Body of pancreas (tissue), 4 donors: ENCODE data around the gene OR7G1.

ENCODE experiments used
- POLR2A ChIP-seq, 3 donors: fragments of 450-650 bp; IDR thresholded peaks; one replicate each; pipeline ENCODE4 v1.6.1; 2016; ENCODE audit warnings: antibody characterized with exemption in 3 of 3, mild to moderate bottlenecking in 2 of 3
- TF ChIP-seq, protein P1 (sequence below), 7 experiments: fragments of 450-650 bp in 4 of 7; fragments of 200-600 bp in 3 of 7; sonication (generic) in 3 of 7; IDR thresholded peaks; one replicate each; pipeline ENCODE4 v1.5.1; 2016 to 2019; ENCODE audit warnings: antibody characterized with exemption in 7 of 7

DNA sequence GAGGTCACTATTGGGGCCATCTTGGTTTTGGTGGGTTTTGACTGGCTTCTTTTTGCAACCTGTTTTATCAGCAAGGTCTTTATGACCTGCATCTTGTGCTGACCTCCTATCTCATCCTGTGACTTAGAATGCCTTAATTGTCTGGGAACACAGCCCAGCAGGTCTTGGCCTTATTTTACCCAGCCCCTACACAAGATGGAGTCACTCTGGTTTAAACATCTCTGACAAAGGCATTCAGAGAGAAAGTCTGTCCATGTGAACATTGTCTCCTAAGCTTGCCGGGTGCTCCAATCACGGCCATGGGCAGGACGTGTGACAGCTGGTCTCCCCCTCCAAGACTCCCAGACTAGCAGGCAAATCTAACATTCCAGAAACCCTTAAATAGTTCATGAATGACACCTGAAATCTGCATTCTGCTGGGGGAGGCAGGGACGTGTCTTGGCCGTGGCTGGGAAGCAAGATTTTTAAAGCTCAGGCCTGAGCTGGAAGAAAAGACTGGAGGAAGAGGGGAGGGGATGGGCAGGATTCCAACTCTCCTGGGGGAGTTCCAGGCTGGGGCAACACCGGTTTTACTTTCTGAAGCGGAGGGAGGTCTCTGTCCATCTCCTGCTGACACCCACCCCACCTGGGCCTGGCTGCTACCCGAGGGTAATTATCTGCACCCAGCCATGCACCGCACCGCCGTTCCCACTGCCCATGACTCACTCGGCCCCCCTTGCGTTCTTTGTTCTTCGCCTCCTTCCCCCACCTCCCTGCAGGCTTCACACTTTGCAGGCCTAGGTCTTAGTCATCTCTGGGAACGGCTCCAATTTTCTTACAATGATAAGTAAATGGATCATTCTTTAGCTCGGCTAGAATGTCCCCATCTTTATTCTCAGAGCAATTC, 40.3 kb downstream of the OR7G1 start:
- TF ChIP-seq POLR2A (IDR thresholded peaks at IDR 0.05), result no peak
- TF ChIP-seq, protein P1, sequence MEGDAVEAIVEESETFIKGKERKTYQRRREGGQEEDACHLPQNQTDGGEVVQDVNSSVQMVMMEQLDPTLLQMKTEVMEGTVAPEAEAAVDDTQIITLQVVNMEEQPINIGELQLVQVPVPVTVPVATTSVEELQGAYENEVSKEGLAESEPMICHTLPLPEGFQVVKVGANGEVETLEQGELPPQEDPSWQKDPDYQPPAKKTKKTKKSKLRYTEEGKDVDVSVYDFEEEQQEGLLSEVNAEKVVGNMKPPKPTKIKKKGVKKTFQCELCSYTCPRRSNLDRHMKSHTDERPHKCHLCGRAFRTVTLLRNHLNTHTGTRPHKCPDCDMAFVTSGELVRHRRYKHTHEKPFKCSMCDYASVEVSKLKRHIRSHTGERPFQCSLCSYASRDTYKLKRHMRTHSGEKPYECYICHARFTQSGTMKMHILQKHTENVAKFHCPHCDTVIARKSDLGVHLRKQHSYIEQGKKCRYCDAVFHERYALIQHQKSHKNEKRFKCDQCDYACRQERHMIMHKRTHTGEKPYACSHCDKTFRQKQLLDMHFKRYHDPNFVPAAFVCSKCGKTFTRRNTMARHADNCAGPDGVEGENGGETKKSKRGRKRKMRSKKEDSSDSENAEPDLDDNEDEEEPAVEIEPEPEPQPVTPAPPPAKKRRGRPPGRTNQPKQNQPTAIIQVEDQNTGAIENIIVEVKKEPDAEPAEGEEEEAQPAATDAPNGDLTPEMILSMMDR (IDR thresholded peaks at IDR 0.05), result no peak
